Neural progenitor cell (in vitro differentiated cells): Measurements from ENCODE around the gene PARP6.

Experiments
- EZH2 ChIP-seq: fragments of 200-600 bp; sonication (generic); IDR thresholded peaks from 2 replicates; pipeline ENCODE4 v1.6.1; 2017; ENCODE audit warnings: antibody characterized with exemption, mild to moderate bottlenecking, moderate library complexity
- TF ChIP-seq, protein P1 (sequence below): fragments of 200-600 bp; sonication (generic); IDR thresholded peaks from 2 replicates; pipeline ENCODE4 v1.5.1; 2017; ENCODE audit warnings: antibody characterized with exemption, mild to moderate bottlenecking

DNA sequence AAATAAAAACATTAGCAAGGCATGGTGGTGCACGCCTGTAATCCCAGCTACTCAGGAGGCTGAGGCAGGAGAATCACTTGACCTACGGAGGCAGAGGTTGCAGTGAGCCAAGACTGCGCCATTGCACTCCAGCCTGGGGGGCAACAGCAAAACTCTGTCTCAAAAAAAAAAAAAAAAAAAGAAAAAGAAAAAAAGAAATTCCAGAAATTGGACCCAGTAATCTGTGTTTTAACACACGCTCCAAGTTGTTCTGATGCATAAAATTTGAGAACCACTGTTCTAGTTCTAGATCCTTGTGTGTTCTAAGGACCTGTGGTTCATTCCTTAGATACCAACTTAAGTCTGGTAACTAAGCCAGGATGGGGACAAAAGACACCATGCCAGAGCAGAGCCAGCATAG is 2.6 kb downstream of the PARP6 start:
- TF ChIP-seq, protein P1, sequence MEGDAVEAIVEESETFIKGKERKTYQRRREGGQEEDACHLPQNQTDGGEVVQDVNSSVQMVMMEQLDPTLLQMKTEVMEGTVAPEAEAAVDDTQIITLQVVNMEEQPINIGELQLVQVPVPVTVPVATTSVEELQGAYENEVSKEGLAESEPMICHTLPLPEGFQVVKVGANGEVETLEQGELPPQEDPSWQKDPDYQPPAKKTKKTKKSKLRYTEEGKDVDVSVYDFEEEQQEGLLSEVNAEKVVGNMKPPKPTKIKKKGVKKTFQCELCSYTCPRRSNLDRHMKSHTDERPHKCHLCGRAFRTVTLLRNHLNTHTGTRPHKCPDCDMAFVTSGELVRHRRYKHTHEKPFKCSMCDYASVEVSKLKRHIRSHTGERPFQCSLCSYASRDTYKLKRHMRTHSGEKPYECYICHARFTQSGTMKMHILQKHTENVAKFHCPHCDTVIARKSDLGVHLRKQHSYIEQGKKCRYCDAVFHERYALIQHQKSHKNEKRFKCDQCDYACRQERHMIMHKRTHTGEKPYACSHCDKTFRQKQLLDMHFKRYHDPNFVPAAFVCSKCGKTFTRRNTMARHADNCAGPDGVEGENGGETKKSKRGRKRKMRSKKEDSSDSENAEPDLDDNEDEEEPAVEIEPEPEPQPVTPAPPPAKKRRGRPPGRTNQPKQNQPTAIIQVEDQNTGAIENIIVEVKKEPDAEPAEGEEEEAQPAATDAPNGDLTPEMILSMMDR = no peak
- TF ChIP-seq EZH2 = no peak
